22Rv1 (cell line): ENCODE measurements around the gene SMYD4.
"Not testable (repeated sequence)": the region's sequence is repeated elsewhere in the genome, so short reads cannot be mapped to it uniquely, and the experiment has no call there.

Experiments
- H3K27ac ChIP-seq: fragments of 450-650 bp; 2 replicates; pipeline ENCODE4 v1.5.1; 2017
- ZFX ChIP-seq: fragments of 450-650 bp; IDR thresholded peaks from 2 replicates; pipeline ENCODE4 v1.6.1; 2017; ENCODE audit warnings: antibody characterized with exemption, borderline replicate concordance
- TF ChIP-seq, protein P1 (sequence below): fragments of 450-650 bp; IDR thresholded peaks from 2 replicates; pipeline ENCODE4 v1.5.1; 2017; ENCODE audit warnings: mild to moderate bottlenecking

Gene SMYD4

DNA sequence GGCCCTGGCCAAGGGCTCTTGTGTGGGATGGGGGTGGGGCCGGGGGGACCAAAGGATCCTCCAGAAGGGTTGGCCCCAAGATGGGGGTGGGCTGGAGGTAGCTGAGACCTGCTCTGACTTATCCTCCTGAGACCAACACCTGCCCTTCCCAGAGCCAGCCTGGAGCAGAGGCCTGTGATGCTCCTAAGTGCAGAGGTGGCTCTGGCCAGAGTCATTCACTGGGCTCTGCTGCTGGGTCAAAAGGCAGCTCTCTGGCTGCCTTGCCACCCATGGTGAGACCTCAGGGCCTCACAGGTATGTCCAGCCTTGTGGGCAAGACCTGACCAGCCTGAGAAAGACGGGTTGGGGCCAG, 86.6 kb downstream of the SMYD4 start:
- H3K27ac ChIP-seq = no peak overlapping the region
- TF ChIP-seq, protein P1, sequence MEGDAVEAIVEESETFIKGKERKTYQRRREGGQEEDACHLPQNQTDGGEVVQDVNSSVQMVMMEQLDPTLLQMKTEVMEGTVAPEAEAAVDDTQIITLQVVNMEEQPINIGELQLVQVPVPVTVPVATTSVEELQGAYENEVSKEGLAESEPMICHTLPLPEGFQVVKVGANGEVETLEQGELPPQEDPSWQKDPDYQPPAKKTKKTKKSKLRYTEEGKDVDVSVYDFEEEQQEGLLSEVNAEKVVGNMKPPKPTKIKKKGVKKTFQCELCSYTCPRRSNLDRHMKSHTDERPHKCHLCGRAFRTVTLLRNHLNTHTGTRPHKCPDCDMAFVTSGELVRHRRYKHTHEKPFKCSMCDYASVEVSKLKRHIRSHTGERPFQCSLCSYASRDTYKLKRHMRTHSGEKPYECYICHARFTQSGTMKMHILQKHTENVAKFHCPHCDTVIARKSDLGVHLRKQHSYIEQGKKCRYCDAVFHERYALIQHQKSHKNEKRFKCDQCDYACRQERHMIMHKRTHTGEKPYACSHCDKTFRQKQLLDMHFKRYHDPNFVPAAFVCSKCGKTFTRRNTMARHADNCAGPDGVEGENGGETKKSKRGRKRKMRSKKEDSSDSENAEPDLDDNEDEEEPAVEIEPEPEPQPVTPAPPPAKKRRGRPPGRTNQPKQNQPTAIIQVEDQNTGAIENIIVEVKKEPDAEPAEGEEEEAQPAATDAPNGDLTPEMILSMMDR = no peak
- no peak for TF ChIP-seq ZFX

DNA sequence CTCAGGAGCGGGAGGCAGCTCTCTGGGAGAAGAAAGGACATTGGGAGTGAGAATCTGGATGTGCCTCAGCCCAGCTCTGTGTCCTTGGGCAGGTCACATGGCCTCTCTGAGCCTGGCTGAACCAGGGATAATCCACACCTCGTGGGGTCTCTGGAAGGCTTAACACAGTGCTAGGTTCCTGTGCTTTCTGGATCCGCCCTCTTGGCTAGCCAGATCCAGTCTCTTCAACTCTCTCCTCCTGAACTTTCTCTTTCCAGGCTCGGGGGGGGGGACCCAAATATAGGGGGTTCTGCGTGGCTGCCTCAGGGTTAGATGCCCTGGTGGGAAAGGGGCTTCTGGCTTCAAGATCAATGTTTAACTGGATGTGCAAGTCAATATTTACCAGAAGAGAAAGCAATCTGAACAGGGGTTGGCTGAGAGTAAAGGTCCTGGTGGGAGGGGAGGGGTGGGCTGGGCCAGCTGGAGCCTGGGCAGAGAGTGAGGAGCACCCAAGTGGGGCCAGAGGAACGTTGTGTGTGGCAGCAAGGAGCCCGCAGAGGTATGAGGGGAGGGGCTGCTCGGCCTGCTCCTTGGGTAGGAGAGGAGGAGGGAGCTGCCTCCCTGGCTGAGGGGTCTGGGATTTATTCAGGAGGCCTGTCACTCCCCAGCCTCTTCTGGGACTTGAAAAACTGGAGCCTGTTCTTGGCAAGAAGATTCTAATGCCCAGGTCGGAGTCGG, 87.2 kb downstream of the SMYD4 start, which contains the start of gene SERPINF2:
Gene SERPINF2 (plus strand): TSS at position 501 of the 717 bp plus-strand sequence. CDS start 2,125 bp downstream, outside the sequence.
- H3K27ac ChIP-seq = no peak within 1 kb of the TSS
- no peak for TF ChIP-seq ZFX
- TF ChIP-seq, protein P1 = no peak

DNA sequence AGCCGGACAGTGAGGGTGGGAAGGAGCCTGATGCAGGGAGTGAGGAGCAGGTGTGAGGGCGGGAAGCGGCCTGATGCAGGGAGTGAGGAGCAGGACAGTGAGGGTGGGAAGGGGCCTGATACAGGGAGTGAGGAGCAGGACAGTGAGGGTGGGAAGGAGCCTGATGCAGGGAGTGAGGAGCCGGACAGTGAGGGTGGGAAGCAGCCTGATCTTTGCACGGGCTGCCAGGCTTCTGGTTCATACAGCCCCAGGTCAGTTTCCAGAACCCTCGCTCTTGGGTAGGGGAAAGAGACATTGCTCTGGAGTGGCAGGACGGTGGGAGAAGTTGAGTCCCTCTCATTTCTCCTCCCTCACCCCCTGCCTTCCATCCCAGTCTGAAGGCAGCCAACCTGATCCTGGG, 87.8 kb downstream of the SMYD4 start:
- not testable (repeated sequence) for H3K27ac ChIP-seq

DNA sequence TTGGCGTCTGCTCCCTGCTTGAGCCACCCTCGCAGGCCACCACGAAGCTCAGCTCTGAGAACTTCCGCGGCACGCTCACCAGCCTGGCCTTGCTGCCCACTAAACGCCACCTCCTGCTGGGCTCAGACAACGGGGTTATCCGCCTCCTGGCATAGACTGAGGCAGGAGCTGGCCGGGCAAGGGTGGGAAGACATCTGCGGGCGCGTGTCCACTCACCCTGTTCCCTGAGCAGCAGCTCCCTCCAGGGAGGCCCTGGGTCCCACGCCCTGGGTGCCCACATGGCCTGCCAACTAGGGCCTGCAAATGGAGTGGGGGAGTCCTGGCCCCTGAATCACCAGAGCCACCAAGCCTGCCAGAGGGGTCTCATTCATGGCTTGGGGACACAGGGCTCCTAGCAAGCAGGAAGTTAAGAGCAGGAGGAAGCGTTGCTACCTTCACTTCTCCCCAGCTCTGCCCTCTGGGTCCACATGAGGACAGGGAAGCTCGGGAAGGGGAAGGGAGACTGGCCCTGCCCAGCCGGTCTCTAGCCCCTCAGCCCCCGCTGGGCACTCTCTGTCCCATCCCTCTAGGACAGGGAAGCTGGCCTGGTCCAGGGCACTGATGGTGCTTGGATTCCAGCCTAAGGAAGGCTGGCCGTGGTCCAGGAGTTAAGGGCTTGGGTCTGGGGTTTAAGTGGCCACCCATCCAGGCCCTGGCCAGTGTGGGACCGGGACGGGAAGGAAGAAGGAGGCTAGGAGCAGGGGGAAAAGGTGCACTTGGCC, 92.0 kb downstream of the SMYD4 start:
- H3K27ac ChIP-seq = no peak overlapping the region
- TF ChIP-seq, protein P1 = no peak
- no peak for TF ChIP-seq ZFX

DNA sequence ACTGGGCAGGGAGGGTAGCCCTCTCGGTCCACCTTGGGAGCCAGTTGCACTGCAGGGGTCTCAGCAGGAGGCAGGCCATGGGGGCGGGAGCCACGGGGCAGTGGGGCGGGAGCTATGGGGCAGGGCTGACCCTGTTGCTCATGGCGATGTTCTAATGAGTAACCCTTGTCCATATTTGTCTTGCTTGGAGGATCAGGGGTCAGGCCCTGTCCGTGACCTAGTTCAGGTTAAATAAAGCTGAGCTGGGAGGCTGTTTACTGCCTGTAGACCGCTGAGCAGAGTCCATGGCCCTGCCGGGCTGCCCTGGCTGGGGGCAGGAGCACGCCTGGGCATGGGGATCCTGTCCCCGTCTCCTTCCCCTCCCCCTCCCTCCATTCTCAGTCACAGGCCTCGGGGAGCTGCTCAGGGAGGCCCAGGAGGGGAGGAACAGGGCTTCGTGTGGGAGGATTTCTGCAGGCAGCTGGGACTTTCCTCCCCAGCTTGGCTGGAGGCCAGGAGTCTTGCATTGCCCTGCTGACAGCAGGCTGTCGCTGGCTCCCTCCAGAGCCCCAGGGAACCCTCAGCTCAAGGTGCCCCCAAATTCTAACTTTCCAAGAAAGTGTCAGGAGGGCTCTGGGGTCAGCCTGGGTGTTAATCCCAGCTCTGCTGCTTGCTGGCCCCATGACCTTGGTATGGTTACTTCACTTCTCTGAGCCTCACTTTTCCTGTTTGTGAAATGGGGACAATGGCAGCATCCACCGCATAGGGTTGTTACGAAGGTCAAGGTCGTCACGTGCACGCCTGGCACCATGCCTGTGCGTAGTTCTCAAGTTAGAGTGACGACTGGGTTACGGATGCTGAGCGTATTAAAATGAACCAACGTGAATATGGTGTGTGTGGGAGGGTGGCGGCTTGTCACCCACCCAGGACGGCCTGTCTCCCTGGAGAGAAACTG, 93.1 kb downstream of the SMYD4 start:
- no peak overlapping the region for H3K27ac ChIP-seq
- no peak for TF ChIP-seq ZFX
- TF ChIP-seq, protein P1 = no peak

DNA sequence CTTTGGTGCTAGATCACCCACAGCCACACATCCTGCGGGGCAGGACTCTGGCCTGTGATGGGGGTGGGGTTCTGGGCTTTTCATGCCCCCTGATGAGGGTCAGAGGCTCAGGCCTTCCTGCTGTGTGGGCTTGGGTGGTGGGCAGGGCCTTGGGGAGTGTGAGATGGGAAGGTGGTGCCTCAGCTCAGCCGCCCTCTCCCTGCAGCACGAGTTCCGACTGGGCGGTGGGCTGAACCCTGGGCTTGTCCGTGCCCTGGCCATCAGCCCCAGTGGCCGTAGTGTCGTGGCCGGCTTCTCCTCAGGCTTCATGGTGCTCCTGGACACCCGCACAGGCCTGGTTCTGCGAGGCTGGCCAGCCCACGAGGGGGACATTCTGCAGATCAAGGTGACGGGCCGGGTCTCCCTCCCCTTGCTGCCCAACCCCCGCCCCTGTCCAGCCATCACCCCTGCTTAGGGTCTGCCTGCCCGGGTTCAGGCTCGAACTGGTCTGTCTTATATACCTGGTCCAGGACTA, 93.8 kb downstream of the SMYD4 start:
- TF ChIP-seq, protein P1 = no peak
- TF ChIP-seq ZFX = no peak
- H3K27ac ChIP-seq = no peak overlapping the region

DNA sequence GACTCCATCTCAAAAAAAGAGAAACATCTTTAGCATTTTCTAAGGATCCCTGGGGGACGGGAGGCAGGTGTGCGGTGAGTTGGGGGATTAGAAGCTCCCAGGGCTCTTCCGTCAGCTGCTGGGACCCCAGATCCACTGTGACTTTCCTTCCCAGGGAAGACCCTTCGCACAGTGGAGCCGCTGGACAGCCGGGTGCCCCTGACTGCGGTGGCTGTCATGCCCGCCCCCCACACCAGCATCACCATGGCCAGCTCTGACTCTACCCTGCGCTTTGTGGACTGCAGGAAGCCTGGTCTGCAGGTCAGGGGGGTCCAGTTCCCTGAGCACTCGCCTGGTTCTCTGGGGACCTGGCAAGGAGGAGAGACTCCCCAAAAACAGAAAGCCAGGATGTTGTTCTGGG, 94.3 kb downstream of the SMYD4 start:
- H3K27ac ChIP-seq = no peak overlapping the region
- no peak for TF ChIP-seq ZFX
- TF ChIP-seq, protein P1 = no peak
